ENCODE results near the gene RBM45. TPM values are rescaled to one million over a fixed set of nuclear protein-coding genes. Genes with fewer than 3 reads are reported as not detected.

RBM45 gene
- 11.7 to 14.1 TPM (median 13.0 TPM) in 5 replicates for total RNA-seq (2022; extraction: Qiagen RNA extraction; ENCODE audit: low read depth)

GRCh38 chr2:178112202-178113152, at the start of gene RBM45:
Gene RBM45, plus strand, starts transcription at chr2:178112437. Its CDS starts 110 bp downstream, at chr2:178112547.

GRCh38 chr2:178072383-178073301, 39.6 kb upstream of the RBM45 start, which contains the start of gene PDE11A:
Gene PDE11A, minus strand, starts transcription at chr2:178072777. Its CDS starts 340 bp downstream, at chr2:178072437.

Other genes starting within 250 kb of the RBM45 start
- 0.25 to 1.2 TPM (median 0.46 TPM) in 5 replicates for gene PDE11A, start 39.7 kb upstream of the RBM45 start, total RNA-seq (2022; extraction: Qiagen RNA extraction; ENCODE audit: low read depth)
- gene OSBPL6, start 82.1 kb downstream of the RBM45 start, total RNA-seq (2022; extraction: Qiagen RNA extraction; ENCODE audit: low read depth), result 6.5 to 7.7 TPM (median 7.1 TPM) in 5 replicates